BJ (cell line): ENCODE measurements around the gene NOS1AP. TPM values are rescaled to one million over a fixed set of nuclear protein-coding genes. Genes with fewer than 3 reads are reported as not detected.

ENCODE experiments used
- CTCF ChIA-PET: fragments of 350-600 bp; formaldehyde crosslinking; extraction: SDS; loops from one replicate; lab custom pipeline; 2021; ENCODE audit warnings: antibody characterized with exemption, inconsistent platforms; lab: Yijun Ruan, JAX
- POLR2A ChIA-PET: fragments of 300-600 bp; sonication (Branson Sonifier 250); formaldehyde crosslinking; extraction: SDS; loops from one replicate; lab custom pipeline; 2021; ENCODE audit warnings: antibody characterized with exemption; lab: Charles Lee
- DNase-seq: peaks from one replicate; pipeline ENCODE4 v3.0.0-alpha.2; 2011; ENCODE audit warnings: low read depth
- H3K27me3 ChIP-seq: 2 replicates; pipeline ENCODE4 v1.6.0; 2011; ENCODE audit warnings: low read length; ENCODE audit not compliant: control insufficient read depth, insufficient read depth
- H3K36me3 ChIP-seq: 2 replicates; pipeline ENCODE4 v1.5.1; 2011; ENCODE audit warnings: low read length; ENCODE audit not compliant: control insufficient read depth, insufficient read depth
- H3K4me3 ChIP-seq: 2 replicates; pipeline ENCODE4 v1.5.1; 2011; ENCODE audit warnings: low read depth, mild to moderate bottlenecking, control low read depth, low read length
- CTCF ChIP-seq: IDR thresholded peaks from 2 replicates; pipeline ENCODE4 v1.5.1; 2011; ENCODE audit warnings: low read depth, mild to moderate bottlenecking, control low read depth, inconsistent platforms, low read length, moderate library complexity; ENCODE audit not compliant: insufficient read depth
- polyA plus RNA-seq: library from polyadenylated mRNA; depleted of rRNA; stranded (reverse); fragments of >200 nt; gene quantifications from 2 replicates; pipeline ENCODE4 v1.2.3, GENCODE V29; 2011

The NOS1AP gene
- polyA plus RNA-seq, 1 experiment, result 0.50 TPM

- Histone ChIP-seq H3K4me3 (no peak overlapping the region), H3K36me3 (no peaks in the 10 kb centered on the region), H3K27me3 (peaks cover 3% of the 10 kb centered on the region; the same call in 1 of the 2 replicates)
- ChIA-PET CTCF (interaction anchor here (1.0 to 1.5 kb wide), 3 partner anchors 9 to 16 kb away, joined by 3 to 5 read pairs (median 3); no protein-coding TSS in a partner anchor), POLR2A (no interaction called here)
- DNase-seq, result no peak
- TF ChIP-seq CTCF, result no peak
These were observed 190.5 kb downstream of the NOS1AP start for GRCh38 chr1:162259894-162260455.

GRCh38 chr1:162264108-162264507 is 194.6 kb downstream of the NOS1AP start:
- ChIA-PET POLR2A (no interaction called here), CTCF (no interaction called here)
- Histone ChIP-seq H3K27me3 (peaks cover 1% of the 10 kb centered on the region; the same call in 1 of the 2 replicates), H3K4me3 (no peak overlapping the region), H3K36me3 (no peaks in the 10 kb centered on the region)
- no peak for TF ChIP-seq CTCF
- no peak for DNase-seq

GRCh38 chr1:162265983-162266382 is 196.5 kb downstream of the NOS1AP start:
- POLR2A ChIA-PET, result no interaction called here

GRCh38 chr1:162270016-162270770 is 200.7 kb downstream of the NOS1AP start:
- ChIA-PET CTCF (interaction anchor here (0.8 to 1.3 kb wide), 3 partner anchors 8 to 214 kb away, joined by 3 to 5 read pairs (median 3); no protein-coding TSS in a partner anchor), POLR2A (no interaction called here)
- no peaks in the 10 kb centered on the region for H3K36me3 ChIP-seq
- TF ChIP-seq CTCF, result no peak
- DNase-seq, result no peak
- H3K4me3 ChIP-seq, result no peak overlapping the region
- no peaks in the 10 kb centered on the region for H3K27me3 ChIP-seq

More at GRCh38 chr1:162265983-162266382, 196.5 kb downstream of the NOS1AP start:
- H3K27me3 ChIP-seq, result peaks cover 1% of the 10 kb centered on the region; the same call in 1 of the 2 replicates
- CTCF ChIA-PET, result no interaction called here
- no peaks in the 10 kb centered on the region for H3K36me3 ChIP-seq
- no peak for DNase-seq
- TF ChIP-seq CTCF, result no peak
- no peak overlapping the region for H3K4me3 ChIP-seq

- CTCF ChIA-PET, result interaction anchor here (0.8 to 2.3 kb wide), 2 partner anchors 20 to 216 kb away, joined by 3 to 14 read pairs; no protein-coding TSS in a partner anchor
- no peaks in the 10 kb centered on the region for H3K27me3 ChIP-seq
- H3K4me3 ChIP-seq, result no peak overlapping the region
- no peak for DNase-seq
- H3K36me3 ChIP-seq, result no peaks in the 10 kb centered on the region
- POLR2A ChIA-PET, result no interaction called here
- TF ChIP-seq CTCF, result no peak
These were observed 202.5 kb downstream of the NOS1AP start for GRCh38 chr1:162271972-162272371.
